ENCODE measurements around the gene TMEM267.
A peak's percentile ranks its signal among the peaks of the same experiment; 100 is the strongest.

TMEM267 gene

GRCh38 chr5:43491326-43491725 lies 7.7 kb upstream of the TMEM267 start:
- H3K36me3 ChIP-seq (ENCODE audit: control insufficient read depth, insufficient read depth, low read length) = no peaks in the 10 kb centered on the region; the same call in 1 of the 2 replicates
- no peak overlapping the region for H3K4me3 ChIP-seq (replicated peaks; ENCODE audit: low read depth, low read length)
- no peaks in the 10 kb centered on the region for H3K27me3 ChIP-seq (replicated peaks; ENCODE audit: control insufficient read depth, insufficient read depth, low read length)
- DNase-seq (ENCODE audit: extremely low read depth, insufficient read length) = no peak
- no peak for TF ChIP-seq CTCF (IDR thresholded peaks at IDR 0.05; ENCODE audit: insufficient read depth, low read length, poor library complexity, severe bottlenecking)

GRCh38 chr5:43486353-43486752 lies 2.7 kb upstream of the TMEM267 start:
- H3K4me3 ChIP-seq (replicated peaks; ENCODE audit: low read depth, low read length) = no peak overlapping the region
- TF ChIP-seq CTCF (IDR thresholded peaks at IDR 0.05; ENCODE audit: insufficient read depth, low read length, poor library complexity, severe bottlenecking) = no peak
- no peaks in the 10 kb centered on the region; the same call in 1 of the 2 replicates for H3K36me3 ChIP-seq (ENCODE audit: control insufficient read depth, insufficient read depth, low read length)
- DNase-seq (ENCODE audit: extremely low read depth, insufficient read length) = no peak
- H3K27me3 ChIP-seq (replicated peaks; ENCODE audit: control insufficient read depth, insufficient read depth, low read length) = no peaks in the 10 kb centered on the region

GRCh38 chr5:43485406-43485805 lies 1.7 kb upstream of the TMEM267 start:
- no peak overlapping the region for H3K4me3 ChIP-seq (replicated peaks; ENCODE audit: low read depth, low read length)
- H3K27me3 ChIP-seq (replicated peaks; ENCODE audit: control insufficient read depth, insufficient read depth, low read length) = no peaks in the 10 kb centered on the region
- no peak for TF ChIP-seq CTCF (IDR thresholded peaks at IDR 0.05; ENCODE audit: insufficient read depth, low read length, poor library complexity, severe bottlenecking)
- no peaks in the 10 kb centered on the region; the same call in 1 of the 2 replicates for H3K36me3 ChIP-seq (ENCODE audit: control insufficient read depth, insufficient read depth, low read length)
- DNase-seq (ENCODE audit: extremely low read depth, insufficient read length) = no peak

GRCh38 chr5:43484106-43484849 lies 613 bp upstream of the TMEM267 start:
- H3K4me3 ChIP-seq (replicated peaks; ENCODE audit: low read depth, low read length) = peak overlapping the region; percentile 94
- peak; percentile 89 for DNase-seq (ENCODE audit: extremely low read depth, insufficient read length)
- H3K27me3 ChIP-seq (replicated peaks; ENCODE audit: control insufficient read depth, insufficient read depth, low read length) = no peaks in the 10 kb centered on the region
- H3K36me3 ChIP-seq (ENCODE audit: control insufficient read depth, insufficient read depth, low read length) = no peaks in the 10 kb centered on the region; the same call in 1 of the 2 replicates
- peak; percentile 75 for TF ChIP-seq CTCF (IDR thresholded peaks at IDR 0.05; ENCODE audit: insufficient read depth, low read length, poor library complexity, severe bottlenecking)

GRCh38 chr5:43482490-43483297 lies 971 bp downstream of the TMEM267 start:
- H3K4me3 ChIP-seq (replicated peaks; ENCODE audit: low read depth, low read length) = peak overlapping the region; percentile 94
- no peaks in the 10 kb centered on the region for H3K27me3 ChIP-seq (replicated peaks; ENCODE audit: control insufficient read depth, insufficient read depth, low read length)
- no peak for TF ChIP-seq CTCF (IDR thresholded peaks at IDR 0.05; ENCODE audit: insufficient read depth, low read length, poor library complexity, severe bottlenecking)
- no peaks in the 10 kb centered on the region for H3K36me3 ChIP-seq (ENCODE audit: control insufficient read depth, insufficient read depth, low read length)
- no peak for DNase-seq (ENCODE audit: extremely low read depth, insufficient read length)
